Natural killer cell (primary cell): ENCODE measurements around the gene ERI3. TPM values are rescaled to one million over a fixed set of nuclear protein-coding genes. Genes with fewer than 3 reads are reported as not detected.

Experiments used
- ATAC-seq, 3 donors: fragments of 150-1000 bp in 2 of 3; fragments of 200-7000 bp in 1 of 3; cut with Tn5 transposase; 1 replicate in 1 of 3; 2 replicates in 2 of 3; pipeline ENCODE4 v1.10.0; 2021; ENCODE audit warnings: mild to moderate bottlenecking in 2 of 3, moderate library complexity in 2 of 3
- DNase-seq, 2 donors: peaks; one replicate each; pipeline versions ENCODE4 v3.0.0 to v3.0.0-alpha.2; 2013 to 2021; ENCODE audit warnings: mixed read lengths in 1 of 2
- H3K27ac ChIP-seq: one replicate; pipeline ENCODE4 v1.5.1; 2013; ENCODE audit warnings: mild to moderate bottlenecking, low read length
- H3K27me3 ChIP-seq: one replicate; pipeline ENCODE4 v1.6.1; 2013; ENCODE audit warnings: low read length; ENCODE audit not compliant: control insufficient read depth, insufficient read depth
- H3K36me3 ChIP-seq: one replicate; pipeline ENCODE4 v1.6.1; 2013; ENCODE audit warnings: low read length; ENCODE audit not compliant: control insufficient read depth, insufficient read depth
- H3K4me1 ChIP-seq: one replicate; pipeline ENCODE4 v1.6.1; 2013; ENCODE audit warnings: low read length; ENCODE audit not compliant: control insufficient read depth, insufficient read depth
- H3K4me3 ChIP-seq: one replicate; pipeline ENCODE4 v1.5.1; 2013; ENCODE audit warnings: low read length
- H3K9me3 ChIP-seq: one replicate; pipeline ENCODE4 v1.6.1; 2013; ENCODE audit warnings: low read length; ENCODE audit not compliant: control insufficient read depth, insufficient read depth
- H3K27ac Mint-ChIP-seq, 2 donors: one replicate each; pipeline ENCODE4 v1.8.0; 2022; ENCODE audit warnings: mild to moderate bottlenecking in 2 of 2, mixed read lengths in 2 of 2, moderate library complexity in 1 of 2
- H3K27me3 Mint-ChIP-seq, 2 donors: one replicate each; pipeline ENCODE4 v1.8.0; 2022; ENCODE audit warnings: low read depth in 2 of 2, mixed read lengths in 2 of 2
- H3K36me3 Mint-ChIP-seq: one replicate; pipeline ENCODE4 v1.8.0; 2022; ENCODE audit warnings: mixed read lengths
- H3K4me1 Mint-ChIP-seq, 2 donors: one replicate each; pipeline ENCODE4 v1.8.0; 2022; ENCODE audit warnings: mixed read lengths in 2 of 2
- H3K4me3 Mint-ChIP-seq: one replicate; pipeline ENCODE4 v1.8.0; 2022; ENCODE audit warnings: mild to moderate bottlenecking, moderate library complexity, mixed read lengths
- H3K9me3 Mint-ChIP-seq, 2 donors: one replicate each; pipeline ENCODE4 v1.8.0; 2022; ENCODE audit warnings: mixed read lengths in 2 of 2
- CTCF ChIP-seq: fragments of 200-600 bp; IDR thresholded peaks from one replicate; pipeline ENCODE4 v1.8.0; 2022; ENCODE audit warnings: antibody characterized with exemption
- WGBS: methylation state at CpG from one replicate; pipeline ENCODE4 v1.1.7; 2013; ENCODE audit warnings: missing lambda C conversion rate; ENCODE audit not compliant: insufficient coverage; 5-methylcytosine and 5-hydroxymethylcytosine counted together
- intact Hi-C: fragments of 100-400 bp; cut with micrococcal nuclease; formaldehyde crosslinking; loops from one replicate; pipeline ENCODE4 v1.14.2; 2022
- total RNA-seq, 4 donors: library from RNA; stranded (reverse); fragments of 120-200 nt in 1 of 4; gene quantifications; one replicate each; pipeline versions ENCODE4 v1.2.3 to v1.2.4, GENCODE V29; 2013 to 2022

Gene ERI3
- total RNA-seq, 3 donors from 2014 or later (not counting 1 experiment from before 2014, with no cell fraction given): 28.3 to 35.3 (median 30.4) TPM

DNA sequence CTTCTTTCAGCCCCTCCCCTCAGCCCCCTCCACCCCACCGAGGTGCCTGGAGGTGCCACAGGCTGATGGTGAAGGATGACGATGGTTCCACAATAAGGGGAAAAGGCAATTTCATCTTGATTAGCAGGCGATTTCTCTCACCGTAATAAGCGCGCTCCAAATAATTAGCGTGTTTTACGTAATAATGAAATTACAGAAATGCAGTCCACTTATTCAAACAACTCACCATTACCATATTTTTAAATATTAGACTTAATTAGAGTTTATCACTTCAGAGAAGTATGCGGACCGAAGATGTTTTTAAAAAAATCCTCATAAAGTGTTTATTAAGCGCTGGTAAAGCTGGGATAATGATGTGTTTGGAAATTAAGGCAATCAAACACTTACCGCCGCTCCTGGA, 126.8 kb downstream of the ERI3 start:
- Histone ChIP-seq H3K36me3 (peaks cover 2% of the 10 kb centered on the region), H3K4me1 (peaks cover 2% of the 10 kb centered on the region), H3K4me3 (no peak overlapping the region), H3K27ac (no peak overlapping the region), H3K9me3 (no peaks in the 10 kb centered on the region), H3K27me3 (no peaks in the 10 kb centered on the region)
- 96% methylated on average over 8 of the region's 13 CpGs for WGBS
- DNase-seq (no peak), ATAC-seq (no peak)
- intact Hi-C loops: no loop called here
- no peak for TF ChIP-seq CTCF
- H3K4me3 Mint-ChIP-seq: no peak overlapping the region
- no peaks in the 10 kb centered on the region for H3K36me3 Mint-ChIP-seq
- peaks cover 0 to 6% of the 10 kb centered on the region in 2 donors for H3K4me1 Mint-ChIP-seq
- H3K9me3 Mint-ChIP-seq: no peaks in the 10 kb centered on the region
- no peak overlapping the region for H3K27ac Mint-ChIP-seq
- no peaks in the 10 kb centered on the region for H3K27me3 Mint-ChIP-seq

DNA sequence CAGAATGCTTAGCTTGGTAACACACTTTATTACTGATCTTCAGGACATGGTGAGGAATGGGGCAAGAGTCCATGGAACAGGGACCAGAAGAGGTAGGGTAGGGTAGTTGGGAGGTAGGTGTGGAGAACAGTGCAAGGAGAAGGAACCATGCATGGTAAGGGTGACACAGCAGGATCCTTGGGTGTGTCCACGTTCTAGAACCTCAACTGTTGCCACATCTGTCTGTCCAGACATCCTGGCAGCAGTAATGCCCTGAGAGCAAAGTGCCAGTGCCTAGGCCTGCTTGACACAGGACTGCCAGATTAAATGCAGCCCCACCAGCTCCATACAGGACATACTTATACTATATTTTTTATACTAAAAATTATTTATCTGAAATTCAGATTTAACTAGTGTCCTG, 127.8 kb downstream of the ERI3 start:
- Histone ChIP-seq H3K27ac (no peak overlapping the region), H3K27me3 (no peaks in the 10 kb centered on the region), H3K36me3 (peaks cover 2% of the 10 kb centered on the region), H3K4me3 (no peak overlapping the region), H3K4me1 (peaks cover 7% of the 10 kb centered on the region), H3K9me3 (no peaks in the 10 kb centered on the region)
- Mint-ChIP-seq H3K27me3 (no peaks in the 10 kb centered on the region), H3K4me1 (peaks cover 0 to 16% of the 10 kb centered on the region in 2 donors), H3K9me3 (no peaks in the 10 kb centered on the region), H3K36me3 (no peaks in the 10 kb centered on the region), H3K27ac (no peak overlapping the region), H3K4me3 (no peak overlapping the region)
- intact Hi-C loops: no loop called here
- no peak for DNase-seq
- TF ChIP-seq CTCF: no peak
- peak in 1 of 3 donors; percentile 61 for ATAC-seq
- WGBS: 52% methylated on average over 1 of the region's 1 CpG

- no peak for TF ChIP-seq CTCF
- DNase-seq: no peak
Measured at GRCh38 chr1:44225761-44226160, 129.3 kb downstream of the ERI3 start.

GRCh38 chr1:44223187-44223610, 131.9 kb downstream of the ERI3 start:
- ATAC-seq (no peak), DNase-seq (no peak)
- no peak for TF ChIP-seq CTCF
- Mint-ChIP-seq H3K27ac (peak overlapping the region in 1 of 2 donors; percentile 0), H3K36me3 (no peaks in the 10 kb centered on the region), H3K9me3 (no peaks in the 10 kb centered on the region), H3K4me1 (peaks cover 0 to 17% of the 10 kb centered on the region in 2 donors), H3K4me3 (no peak overlapping the region), H3K27me3 (no peaks in the 10 kb centered on the region)
- peaks cover 34% of the 10 kb centered on the region for H3K36me3 ChIP-seq
- no peak overlapping the region for H3K4me3 ChIP-seq
- H3K27ac ChIP-seq: no peak overlapping the region
- no peaks in the 10 kb centered on the region for H3K9me3 ChIP-seq
- intact Hi-C loops: no loop called here
- H3K27me3 ChIP-seq: no peaks in the 10 kb centered on the region
- peaks cover 7% of the 10 kb centered on the region for H3K4me1 ChIP-seq
- WGBS: 38% methylated on average over 11 of the region's 11 CpGs

More at GRCh38 chr1:44225761-44226160, 129.3 kb downstream of the ERI3 start:
- H3K9me3 ChIP-seq: no peaks in the 10 kb centered on the region
- 92% methylated on average over 2 of the region's 2 CpGs for WGBS
- no peak for ATAC-seq
- Mint-ChIP-seq H3K27me3 (no peaks in the 10 kb centered on the region), H3K27ac (no peak overlapping the region), H3K9me3 (no peaks in the 10 kb centered on the region), H3K4me1 (peaks cover 0 to 17% of the 10 kb centered on the region in 2 donors), H3K36me3 (no peaks in the 10 kb centered on the region), H3K4me3 (no peak overlapping the region)
- peaks cover 9% of the 10 kb centered on the region for H3K36me3 ChIP-seq
- H3K27ac ChIP-seq: no peak overlapping the region
- no peak overlapping the region for H3K4me3 ChIP-seq
- no peaks in the 10 kb centered on the region for H3K27me3 ChIP-seq
- intact Hi-C loops: no loop called here
- peaks cover 7% of the 10 kb centered on the region for H3K4me1 ChIP-seq
